Measurements from ENCODE around the gene RGMB.

DNA sequence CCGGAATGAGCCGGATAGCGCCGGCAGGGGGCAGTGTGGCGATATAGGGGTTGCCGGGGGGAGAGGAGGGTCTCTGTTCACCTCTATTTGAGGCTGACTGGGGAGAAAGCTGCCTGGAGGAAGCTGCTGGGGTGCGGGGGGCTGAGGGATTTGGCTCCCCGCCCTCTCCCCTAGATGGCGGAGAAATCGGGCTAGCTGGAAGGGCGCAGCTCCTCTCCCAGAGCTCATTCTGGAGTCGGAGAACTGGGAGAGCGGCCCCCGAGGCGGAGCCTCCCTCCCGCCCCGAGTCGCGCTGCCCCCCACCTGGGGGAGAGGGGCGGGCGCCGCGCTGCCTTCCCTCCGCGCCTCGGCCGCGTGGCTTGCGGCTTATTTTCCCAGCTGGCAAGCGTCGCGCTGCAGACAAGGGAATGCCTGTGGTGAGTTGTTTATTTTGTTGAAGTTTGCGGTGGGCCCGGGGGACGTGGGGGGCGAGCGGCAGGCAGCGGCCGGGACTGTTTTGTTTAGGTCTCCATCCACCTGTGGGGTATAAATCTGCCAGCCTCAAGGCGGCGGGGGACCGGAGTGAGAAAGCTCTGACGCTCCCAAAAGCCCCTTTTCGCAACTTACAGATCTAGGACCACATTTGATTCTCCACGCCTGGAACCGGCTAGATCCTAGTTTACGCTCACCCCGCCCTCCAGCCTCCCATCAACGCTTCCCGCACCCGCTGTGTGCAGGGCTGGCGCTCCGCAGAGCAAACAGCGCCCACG lies 4.1 kb upstream of the RGMB start:
- TF ChIP-seq, protein P1, sequence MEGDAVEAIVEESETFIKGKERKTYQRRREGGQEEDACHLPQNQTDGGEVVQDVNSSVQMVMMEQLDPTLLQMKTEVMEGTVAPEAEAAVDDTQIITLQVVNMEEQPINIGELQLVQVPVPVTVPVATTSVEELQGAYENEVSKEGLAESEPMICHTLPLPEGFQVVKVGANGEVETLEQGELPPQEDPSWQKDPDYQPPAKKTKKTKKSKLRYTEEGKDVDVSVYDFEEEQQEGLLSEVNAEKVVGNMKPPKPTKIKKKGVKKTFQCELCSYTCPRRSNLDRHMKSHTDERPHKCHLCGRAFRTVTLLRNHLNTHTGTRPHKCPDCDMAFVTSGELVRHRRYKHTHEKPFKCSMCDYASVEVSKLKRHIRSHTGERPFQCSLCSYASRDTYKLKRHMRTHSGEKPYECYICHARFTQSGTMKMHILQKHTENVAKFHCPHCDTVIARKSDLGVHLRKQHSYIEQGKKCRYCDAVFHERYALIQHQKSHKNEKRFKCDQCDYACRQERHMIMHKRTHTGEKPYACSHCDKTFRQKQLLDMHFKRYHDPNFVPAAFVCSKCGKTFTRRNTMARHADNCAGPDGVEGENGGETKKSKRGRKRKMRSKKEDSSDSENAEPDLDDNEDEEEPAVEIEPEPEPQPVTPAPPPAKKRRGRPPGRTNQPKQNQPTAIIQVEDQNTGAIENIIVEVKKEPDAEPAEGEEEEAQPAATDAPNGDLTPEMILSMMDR (IDR thresholded peaks at IDR 0.05): peak in 3 of 4 experiments; percentile 36 to 54 (median 38)
- TF ChIP-seq POLR2A (IDR thresholded peaks at IDR 0.05): no peak
